Forelimb muscle (tissue), 1 donor: ENCODE measurements around the gene KLHL17. TPM values are rescaled to one million over a fixed set of nuclear protein-coding genes. Genes with fewer than 3 reads are reported as not detected.
"Not testable (repeated sequence)": the region's sequence is repeated elsewhere in the genome, so short reads cannot be mapped to it uniquely, and the experiment has no call there.

ENCODE experiments used
- DNase-seq: peaks from one replicate; pipeline ENCODE4 v3.0.0-alpha.2; 2013; ENCODE audit warnings: low read depth
- polyA plus RNA-seq: library from polyadenylated mRNA; unstranded; fragments of 120-200 nt; gene quantifications from one replicate; pipeline ENCODE4 v1.2.1, GENCODE V29; 2013; ENCODE audit not compliant: insufficient read length

The KLHL17 gene
- polyA plus RNA-seq, 1 donor: 6.3 TPM

DNA sequence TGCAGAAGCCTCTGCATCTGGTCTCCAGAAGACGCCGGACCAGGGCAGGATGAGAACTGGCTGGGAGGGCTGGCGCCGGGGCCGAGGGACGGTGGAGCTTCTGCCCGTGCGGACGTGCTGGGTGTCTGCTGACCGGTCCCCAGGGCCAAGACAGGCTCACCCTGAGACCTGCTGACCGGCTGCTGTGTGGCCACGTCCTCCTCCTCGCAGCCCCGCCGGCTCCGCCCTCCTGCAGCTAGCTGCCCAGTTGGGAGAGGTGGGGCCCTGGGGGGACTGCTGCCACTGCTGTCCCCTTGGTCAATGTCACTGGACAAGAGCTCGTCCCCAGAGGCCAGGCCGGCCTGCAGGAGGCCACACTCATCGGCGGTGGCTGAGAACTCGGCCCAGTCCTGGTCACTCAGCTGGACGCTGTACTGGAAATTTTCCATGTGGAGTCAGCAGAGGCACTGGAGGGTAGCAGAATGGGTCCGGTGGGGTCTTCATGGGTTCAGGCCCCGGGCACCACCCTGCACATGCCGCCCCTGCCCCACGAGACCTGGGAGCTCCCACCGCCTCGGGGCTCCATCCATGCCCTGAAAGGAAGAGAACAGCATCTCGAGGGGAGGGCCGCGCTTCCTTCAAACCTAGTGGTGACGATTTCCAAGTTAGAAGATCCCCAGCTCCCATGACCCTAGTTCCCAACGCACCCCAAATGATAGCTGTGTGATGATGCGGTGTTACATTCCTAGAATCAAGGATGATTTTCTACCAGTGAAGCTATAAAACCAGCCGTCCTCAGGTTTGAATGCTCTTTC lies 20.4 kb downstream of the KLHL17 start:
- no peak for DNase-seq

DNA sequence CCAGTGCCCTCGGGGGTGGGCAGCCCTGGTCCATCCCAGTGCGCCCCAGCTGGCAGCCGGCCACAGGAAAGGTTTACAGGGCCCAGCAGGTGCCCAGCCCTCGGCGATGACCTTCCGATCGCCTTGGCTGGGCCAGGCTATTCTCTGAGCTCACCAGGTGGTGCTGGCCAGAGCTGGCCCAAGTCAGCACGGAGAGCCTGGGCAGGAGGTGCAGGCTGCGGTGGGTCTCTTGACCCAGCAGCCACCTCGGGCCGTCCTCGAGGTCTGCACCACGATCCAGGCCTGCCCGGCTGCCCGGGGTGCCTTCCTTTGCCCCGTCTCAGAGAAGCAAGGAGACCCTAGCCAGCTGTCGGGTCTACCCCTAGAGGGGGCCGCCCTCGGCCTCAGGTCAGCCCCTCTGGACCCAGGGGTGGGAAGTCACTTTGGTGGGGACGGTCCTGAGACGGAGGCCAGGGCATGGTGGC lies 21.1 kb downstream of the KLHL17 start:
- no peak for DNase-seq

DNA sequence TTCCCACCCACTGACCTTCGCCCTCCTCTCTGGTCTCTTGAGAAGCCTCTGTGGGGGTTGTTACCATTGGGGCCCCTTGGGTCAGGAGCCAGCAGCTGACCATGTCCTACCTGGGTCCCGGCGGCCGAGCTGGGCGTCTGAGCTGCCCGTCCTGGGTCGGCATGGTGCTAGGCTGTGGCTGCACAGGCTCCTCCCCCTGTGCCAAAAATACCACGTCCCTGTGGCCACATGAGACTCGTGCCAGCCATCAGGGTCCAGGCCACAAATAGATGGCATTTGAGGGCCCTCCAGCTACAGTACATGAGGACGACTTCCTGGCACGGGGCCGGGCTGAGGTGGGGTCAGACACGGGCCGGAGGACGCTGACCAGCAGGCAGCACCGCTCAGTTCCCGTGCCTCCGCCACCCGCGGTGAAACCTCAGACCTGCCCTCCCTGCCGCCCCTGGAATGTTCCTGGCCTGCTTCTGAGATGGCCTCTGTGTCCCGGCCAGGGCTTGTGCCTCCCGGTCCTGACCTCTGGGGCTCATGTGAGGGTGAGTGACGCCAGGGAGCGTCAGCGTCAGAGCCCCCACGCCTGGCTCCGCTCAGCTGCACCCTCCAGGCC lies 21.7 kb downstream of the KLHL17 start, which contains the start of gene PERM1:
Gene PERM1, minus strand, starts transcription at position 139 of the 604 bp plus-strand sequence. CDS start 1,064 bp downstream, outside the sequence.
- no peak for DNase-seq

DNA sequence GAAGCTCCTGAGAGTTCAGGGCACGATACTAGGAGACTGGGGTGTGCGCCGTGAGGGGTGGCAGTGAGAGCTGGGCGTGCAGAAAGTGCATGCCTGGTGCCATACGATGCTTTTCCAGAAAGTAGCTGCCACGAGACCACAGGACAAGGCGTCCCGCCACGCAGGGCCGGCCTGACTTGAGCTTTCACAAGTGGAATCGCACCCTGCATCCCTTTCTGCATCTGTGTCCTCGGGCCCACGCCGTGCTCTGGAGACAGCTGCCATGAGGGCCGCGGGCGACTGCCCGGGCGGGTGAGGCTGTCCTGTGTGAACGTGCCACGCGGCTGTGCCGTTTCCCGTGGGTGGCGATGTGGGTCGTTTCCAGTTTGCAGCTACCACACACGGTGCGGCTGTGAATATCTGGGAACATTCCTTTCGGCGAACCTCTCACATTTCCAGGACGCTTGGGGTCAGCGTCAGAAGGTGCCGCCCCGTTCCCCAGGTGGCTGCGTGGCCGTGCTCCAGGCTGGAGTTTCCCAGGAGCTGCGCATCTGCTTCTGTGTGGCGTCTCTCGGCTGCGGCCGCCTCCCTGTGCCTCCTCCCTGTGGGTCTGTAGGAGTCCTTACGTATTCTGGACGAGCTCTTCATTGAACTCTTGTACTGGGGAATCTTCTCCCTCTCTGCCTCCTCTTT lies 22.5 kb downstream of the KLHL17 start:
- no peak for DNase-seq

DNA sequence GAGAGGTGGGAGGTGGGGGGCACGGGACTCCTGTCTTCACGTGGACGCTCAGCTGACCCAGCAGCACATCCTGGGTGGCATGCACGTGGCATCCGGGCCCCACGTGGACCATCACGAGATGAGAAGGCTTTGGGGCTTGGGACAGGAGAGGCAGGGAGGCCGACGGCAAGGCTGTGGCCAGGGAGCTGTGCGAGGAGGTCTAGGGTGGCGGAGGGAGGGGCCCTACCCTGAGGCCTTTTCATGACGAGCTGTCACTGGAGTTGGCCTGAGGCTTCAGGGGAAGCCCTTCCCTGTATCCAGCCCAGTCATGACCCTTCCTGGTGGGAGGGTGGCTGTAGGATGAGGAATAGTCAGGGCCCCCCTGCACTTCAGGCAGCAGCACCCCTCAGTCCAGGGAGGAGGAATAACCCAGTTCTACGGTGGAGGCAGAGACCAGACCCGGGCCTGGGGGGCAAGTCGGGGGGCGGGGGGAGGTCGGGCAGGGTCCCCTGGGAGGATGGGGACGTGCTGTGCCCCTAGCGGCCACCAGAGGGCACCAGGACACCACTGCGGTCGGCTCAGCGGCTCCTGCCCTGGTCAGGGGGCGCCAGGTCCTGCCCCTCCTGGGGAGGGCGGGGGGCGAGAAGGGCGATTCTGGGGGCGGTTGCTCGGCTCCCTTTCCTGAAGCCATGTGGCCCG lies 23.6 kb downstream of the KLHL17 start:
- DNase-seq: no peak

DNA sequence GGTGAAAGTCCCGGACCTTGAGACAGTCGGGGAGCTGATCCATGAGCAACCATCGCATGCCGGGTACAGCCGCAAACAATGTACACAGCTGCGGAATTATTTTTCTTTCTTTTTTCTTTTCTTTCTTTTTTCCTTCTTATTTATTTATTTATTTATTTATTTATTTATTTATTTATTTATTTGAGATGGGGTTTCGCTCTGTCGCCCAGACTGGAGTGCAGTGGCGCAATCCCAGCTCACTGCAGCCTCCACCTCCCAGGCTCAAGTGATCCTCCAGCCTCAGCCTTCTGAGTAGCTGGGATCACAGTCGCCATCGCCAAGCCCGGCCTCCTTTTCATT lies 24.1 kb downstream of the KLHL17 start:
- no peak for DNase-seq

DNA sequence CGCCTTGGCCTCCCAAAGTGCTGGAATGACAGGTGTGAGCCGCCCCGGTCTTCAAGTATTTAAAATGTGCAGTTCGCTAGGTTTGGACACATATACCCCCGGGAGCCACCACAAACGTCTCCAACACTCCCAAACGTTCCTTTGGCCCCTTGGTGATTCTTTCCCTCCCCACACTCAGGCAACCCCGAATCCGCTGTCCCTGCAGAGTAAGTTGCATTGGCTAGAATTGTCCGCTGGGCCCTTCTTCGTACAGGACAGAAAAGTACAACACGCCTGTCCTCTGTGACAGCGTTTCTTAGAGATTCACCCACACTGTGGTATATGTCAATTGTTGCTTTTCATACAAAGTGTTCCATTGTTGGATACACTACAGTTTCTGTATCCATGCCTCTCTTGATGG lies 24.7 kb downstream of the KLHL17 start:
- no peak for DNase-seq

DNA sequence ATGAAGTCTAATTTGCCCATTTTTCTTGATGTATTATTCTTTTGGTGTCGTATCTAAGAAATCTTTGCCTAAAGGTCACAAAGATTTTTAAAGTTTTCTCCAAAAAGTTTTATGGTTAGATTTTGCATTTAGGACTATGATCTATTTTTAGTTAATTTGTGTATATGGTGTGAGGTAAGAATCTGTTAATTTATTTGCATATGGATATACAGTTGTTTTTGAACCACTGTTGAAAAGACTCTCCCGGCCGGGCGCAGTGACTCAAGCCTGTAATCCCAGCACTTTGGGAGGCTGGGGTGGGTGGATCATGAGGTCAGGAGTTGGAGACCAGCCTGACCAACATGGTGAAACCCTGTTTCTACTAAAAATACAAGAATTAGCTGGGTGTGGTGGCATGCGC lies 27.7 kb downstream of the KLHL17 start:
- DNase-seq: not testable (repeated sequence)

DNA sequence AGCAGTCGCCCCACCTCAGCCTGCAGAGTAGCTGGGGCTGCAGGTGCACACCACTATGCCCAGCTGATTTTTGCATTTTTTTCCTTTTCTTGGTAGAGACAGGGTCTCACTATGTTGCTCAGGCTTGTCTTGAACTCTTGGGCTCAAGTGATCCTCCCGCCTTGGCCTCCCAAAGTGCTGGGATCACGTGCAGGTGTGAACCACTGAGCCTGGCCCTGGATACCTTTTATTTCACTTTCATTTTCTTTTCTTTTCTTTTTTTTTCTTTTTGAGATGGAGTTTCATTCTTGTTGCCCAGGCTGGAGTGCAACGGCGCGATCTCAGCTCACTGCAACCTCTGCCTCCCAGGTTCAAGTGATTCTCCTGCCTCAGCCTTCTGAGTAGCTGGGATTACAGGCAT lies 30.9 kb downstream of the KLHL17 start:
- DNase-seq: not testable (repeated sequence)

DNA sequence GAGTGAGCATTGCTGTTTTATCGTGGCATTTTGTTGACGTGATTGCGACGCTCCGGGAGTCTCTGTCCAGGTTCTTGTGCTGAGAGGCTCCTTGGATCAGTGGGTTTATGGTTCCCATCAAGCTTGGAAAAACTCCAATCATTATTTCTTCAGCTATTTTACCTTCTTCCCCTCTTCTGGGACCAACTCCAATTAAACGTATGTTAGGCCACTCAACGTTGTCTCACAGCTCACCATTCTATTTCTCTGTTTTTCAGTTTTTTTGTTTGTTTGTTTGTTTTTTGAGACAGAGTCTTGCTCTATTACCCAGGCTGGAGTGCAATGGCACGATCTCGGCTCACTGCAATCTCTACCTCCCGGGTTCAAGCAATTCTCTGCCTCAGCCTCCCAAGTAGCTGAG lies 31.5 kb downstream of the KLHL17 start:
- no peak for DNase-seq

DNA sequence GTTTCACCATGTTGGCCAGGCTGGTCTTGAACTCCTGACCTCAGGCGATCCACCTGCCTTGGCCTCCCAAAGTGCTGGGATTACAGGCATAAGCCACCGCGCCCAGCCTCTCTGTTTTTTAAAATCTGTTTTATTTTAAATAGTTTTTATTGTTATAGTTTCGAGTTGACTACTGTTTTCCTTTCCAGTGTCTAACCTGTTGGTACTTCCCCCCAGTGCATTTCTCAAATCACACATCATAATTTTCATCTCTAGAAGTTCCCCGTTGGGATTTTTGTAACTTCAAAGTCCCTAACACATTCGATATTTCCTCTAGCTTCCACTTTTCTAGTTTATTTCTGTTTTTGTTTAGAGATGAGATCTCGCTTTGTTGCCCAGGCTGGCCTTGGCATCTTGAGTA lies 32.0 kb downstream of the KLHL17 start:
- DNase-seq: no peak

DNA sequence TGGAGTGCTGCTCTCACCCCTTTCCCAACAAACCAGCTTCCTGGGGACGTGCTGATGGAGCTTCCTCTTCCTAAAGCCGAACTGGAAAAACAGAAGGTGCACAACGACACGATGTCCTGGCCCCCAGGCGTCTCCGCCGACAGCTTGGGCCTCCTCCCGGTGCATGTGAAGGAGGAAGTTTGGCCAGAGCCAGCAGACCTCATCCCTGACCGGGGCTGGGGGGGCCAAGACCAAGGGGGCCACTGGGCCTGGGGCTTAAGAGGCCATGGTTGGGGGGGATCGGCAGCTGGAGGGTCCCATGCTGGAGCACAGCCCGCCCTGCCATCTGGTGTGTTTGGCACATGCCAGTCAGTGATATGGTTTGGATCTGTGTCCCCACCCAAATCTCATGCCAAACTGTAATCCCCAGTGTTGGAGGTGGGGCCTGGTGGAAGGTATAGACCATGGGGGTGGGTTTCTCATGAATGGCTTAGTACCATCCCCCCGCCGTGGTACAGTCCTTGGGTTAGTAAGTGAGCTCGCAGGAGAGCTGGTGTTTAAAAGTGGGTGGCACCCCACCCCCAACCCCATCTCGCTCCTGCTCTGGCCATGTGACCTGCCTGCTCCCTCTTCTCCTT lies 33.1 kb downstream of the KLHL17 start:
- DNase-seq: no peak

DNA sequence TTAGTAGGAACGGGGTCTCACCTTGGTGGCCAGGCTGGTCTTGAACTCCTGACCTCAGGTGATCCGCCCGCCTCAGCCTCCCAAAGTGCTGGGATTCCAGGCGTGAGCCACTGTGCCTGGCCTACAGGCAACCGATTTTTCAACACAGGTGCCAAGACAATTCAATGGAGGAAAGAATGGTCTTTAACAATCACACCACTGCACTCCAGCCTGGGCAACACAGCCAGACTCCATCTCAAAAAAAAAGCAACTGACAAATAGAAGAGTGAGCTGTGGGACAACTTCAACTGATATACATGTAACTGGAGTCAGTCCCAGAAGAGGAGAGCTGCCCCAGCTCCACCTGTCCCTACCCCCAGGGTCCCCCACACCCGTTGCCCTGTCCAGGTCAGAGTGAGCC lies 34.2 kb downstream of the KLHL17 start:
- DNase-seq: not testable (repeated sequence)

DNA sequence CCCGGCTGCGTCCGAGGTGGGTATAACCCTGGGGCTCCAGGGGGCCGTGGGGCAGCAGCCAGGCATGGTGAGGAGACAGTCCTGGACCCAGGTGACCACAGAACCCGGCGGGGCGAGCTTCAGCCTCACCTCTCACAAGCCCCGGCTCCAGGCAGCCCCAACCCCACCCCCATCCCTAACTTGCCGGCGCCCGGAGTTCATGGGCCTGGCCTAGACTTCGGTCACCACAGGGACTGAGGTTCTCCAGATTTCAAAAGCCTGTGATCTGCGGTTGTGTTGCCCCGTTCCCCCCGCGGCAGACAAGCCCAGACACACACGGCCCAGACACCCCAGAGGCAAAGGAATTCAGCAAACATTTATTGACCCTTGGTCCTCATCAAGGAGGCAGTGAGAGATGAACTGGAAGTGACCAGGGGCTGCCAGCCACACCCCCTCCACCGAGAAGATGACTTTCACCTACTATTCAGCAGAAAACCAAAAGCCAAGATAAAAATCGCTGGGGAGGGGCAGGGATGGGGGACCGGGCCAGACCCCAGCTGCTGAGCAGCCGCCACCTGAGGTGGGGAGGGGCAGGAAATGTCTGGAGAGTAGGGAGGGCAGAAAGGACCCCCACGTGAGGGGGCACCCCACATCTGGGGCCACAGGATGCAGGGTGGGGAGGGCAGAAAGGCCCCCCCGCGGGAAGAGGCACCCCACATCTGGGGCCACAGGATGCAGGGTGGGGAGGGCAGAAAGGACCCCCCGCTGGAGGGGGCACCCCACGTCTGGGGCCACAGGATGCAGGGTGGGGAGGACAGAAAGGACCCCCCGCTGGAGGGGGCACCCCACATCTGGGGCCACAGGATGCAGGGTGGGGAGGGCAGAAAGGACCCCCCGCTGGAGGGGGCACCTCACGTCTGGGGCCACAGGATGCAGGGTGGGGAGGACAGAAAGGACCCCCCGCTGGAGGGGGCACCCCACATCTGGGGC lies 35.6 kb downstream of the KLHL17 start:
- no peak for DNase-seq

DNA sequence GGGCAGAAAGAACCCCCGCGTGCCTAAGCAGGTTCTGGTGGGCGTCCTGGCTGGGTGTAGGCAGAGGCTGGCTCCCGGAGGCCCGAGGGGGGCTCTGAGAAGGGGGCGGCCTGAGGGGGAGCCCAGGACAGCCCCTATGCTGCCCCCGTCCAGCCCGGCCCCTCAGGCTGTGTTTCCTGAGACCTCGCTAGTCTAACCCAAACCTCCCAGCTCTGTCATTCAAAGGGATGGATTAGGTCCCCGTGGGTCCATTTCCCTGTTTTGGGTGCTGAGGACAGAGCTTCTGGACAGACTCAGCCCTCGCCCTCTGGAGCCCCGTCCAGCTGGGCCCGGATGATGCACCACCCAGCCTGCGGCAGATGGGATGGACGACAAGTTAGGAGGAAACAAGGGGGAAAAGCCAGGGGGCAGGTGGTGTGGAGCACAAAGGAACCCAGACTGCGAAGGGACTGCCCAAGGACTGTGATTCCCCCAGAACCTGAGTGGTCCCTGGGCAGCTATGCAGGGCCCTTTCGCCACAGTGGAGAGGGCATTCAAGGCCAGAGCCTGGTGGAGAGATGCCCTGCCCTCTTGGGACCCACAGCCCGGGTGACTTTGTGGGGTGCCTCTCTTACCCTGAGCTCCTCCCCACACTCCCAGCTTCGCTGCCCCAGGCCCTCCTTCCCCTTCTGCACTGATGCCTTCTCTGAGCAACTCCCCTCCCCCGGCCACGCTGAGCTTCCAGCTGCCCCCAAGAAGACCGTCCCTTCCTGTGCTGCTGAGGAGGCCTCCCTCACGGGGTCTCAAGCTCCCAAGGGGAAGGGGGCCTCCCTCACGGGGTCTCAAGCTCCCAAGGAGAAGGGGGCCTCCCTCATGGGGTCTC lies 36.7 kb downstream of the KLHL17 start:
- no peak for DNase-seq

DNA sequence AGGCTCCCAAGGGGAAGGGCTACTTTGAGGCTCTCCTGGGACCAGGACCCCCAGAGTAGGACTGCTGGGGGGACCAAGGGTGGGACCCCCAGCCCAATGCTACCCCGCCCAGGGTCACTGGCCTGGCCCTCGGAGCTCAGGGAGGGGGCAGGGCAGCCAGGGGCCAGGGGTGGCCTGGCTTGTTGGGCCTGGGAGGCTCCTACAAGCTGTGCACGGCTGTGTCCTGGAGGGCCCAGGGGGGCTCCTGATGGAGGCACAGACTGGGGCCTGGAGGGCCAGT lies 37.3 kb downstream of the KLHL17 start:
- no peak for DNase-seq

DNA sequence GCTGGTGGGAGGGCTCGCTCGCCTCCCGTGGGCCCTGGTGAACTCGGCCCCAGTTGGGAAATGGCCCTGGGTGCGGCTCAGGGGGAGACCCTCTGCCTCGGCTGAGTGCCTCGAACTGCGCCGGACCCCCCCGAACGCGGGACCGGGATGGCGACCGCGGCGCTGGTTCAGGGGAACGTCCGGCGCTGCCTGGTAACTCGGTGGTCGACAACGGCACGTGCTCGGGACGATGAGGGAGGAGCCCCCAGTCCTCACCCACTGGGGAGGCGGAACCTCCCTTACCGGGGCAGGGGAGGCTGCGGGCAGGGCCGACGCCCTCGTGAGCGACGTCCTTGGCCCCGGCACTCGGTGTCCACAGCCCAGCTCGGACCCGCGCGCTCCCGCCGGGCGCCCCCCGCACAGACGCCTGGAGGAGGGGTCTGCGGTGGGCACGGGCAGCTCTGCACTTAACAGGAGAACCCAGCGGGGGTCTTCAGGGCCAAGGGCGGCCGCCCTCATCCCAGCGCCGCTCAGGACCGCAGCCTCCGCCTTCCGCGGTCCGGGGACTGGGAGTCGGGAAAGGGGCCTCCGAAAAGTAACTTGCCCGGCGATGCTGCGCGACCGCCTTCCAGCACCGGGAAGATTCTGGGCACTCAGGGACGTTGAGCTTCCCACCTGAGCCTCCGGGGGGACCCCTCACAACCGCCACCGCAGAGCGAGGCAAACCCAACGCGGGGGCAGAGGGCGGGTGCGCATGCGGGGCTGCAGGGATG lies 37.8 kb downstream of the KLHL17 start:
- DNase-seq: no peak

DNA sequence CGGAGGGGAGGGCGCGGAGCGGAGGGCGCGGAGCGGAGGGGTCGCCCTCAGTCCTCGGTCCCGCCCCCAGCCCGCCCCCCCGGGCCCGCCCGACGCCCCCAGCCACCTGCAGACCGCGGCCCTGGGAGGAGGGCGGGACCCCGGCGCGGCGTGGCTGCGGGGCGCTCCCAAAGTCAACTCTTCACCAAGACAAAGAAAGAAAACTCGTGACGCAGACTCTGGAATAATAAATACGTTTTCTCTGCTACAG lies 38.3 kb downstream of the KLHL17 start:
- DNase-seq: no peak

DNA sequence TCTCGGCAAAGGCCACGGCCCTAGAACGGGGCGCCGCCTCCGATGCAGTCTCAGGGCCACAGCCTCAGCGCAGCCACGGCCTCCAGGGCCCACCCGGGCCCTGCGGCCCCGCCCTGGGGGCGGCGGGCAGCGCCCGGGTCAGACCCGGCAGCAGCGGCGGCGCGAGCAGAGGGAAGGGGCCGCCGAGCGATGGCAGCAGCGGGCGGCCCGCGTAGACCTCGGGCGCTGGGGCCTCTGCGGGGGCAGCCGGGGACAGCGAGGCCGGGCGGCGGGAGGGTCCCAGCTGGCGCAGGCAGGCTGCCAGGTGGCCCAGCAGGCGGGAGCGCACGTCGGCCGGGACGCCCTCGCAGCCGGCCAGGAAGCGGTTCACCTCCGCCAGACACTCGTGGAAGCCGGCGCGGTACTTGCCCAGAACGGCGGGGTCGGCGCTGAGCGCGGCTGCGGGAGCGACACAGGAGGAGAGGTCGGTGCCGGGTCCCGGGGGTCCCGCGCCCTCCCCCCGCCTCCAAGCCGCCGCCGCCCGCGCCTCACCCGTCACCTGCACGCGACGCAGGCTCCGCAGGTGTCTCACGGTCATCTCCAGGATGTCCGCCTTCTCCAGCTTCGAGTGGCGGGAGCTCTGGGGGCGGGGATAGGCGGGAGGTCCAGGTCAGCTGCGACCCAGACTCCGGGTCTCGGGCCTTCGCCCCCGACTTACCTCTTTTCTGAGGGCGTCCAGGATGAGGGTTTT lies 38.8 kb downstream of the KLHL17 start:
- no peak for DNase-seq
